ENCODE measurements around the gene DAPK1. TPM values are rescaled to one million over a fixed set of nuclear protein-coding genes. Genes with fewer than 3 reads are reported as not detected.

The DAPK1 gene
- polyA plus RNA-seq, 1 donor from 2014 or later, result 45.0 TPM

DNA sequence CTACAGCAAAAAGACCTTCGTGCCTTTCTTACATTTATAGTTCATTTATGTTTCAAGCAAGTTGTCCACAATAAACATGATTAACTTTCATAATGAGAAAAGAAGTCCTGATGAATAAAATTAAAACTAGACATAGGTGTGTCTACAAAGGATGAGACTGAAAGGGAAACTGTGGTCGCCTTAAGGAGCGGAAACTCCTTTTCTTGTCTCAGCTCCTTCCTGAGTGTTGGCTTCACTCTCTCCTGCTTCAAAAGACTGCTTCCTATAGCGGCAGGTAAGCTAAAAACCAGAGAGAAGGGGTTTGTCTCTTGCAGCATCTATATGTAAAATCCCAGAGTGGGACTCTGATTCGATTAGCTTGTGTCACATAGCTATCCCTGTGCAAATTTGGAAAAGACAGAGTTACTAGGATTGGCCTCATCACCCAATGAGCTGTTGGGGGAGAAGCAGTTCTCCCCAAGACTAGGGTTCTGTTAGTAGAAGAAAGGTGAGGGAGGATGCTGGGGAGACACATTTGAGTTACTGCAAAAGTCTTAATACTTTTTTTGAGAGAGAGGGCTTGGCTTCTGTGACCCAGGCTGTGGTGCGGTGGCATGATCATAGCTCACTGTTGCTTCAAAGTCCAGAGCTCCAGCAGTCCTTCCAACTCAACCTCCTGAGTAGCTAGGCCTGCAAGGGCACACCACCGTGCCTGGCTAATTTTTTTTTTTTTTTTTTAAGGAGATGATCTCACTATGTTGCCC, 211.5 kb downstream of the DAPK1 start:
- H3K9ac ChIP-seq (ENCODE audit: low read length), result no peak overlapping the region
- no peaks in the 10 kb centered on the region for H3K79me2 ChIP-seq (replicated peaks; ENCODE audit: insufficient read depth, low read length)
- no peak overlapping the region for H3K27ac ChIP-seq (ENCODE audit: low read length)
- no peak for TF ChIP-seq POLR2AphosphoS5 (IDR thresholded peaks at IDR 0.05)
- TF ChIP-seq, protein P1, sequence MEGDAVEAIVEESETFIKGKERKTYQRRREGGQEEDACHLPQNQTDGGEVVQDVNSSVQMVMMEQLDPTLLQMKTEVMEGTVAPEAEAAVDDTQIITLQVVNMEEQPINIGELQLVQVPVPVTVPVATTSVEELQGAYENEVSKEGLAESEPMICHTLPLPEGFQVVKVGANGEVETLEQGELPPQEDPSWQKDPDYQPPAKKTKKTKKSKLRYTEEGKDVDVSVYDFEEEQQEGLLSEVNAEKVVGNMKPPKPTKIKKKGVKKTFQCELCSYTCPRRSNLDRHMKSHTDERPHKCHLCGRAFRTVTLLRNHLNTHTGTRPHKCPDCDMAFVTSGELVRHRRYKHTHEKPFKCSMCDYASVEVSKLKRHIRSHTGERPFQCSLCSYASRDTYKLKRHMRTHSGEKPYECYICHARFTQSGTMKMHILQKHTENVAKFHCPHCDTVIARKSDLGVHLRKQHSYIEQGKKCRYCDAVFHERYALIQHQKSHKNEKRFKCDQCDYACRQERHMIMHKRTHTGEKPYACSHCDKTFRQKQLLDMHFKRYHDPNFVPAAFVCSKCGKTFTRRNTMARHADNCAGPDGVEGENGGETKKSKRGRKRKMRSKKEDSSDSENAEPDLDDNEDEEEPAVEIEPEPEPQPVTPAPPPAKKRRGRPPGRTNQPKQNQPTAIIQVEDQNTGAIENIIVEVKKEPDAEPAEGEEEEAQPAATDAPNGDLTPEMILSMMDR (IDR thresholded peaks at IDR 0.05; ENCODE audit: poor library complexity, severe bottlenecking), result no peak
- TF ChIP-seq EZH2 (IDR thresholded peaks at IDR 0.05; ENCODE audit: borderline replicate concordance, insufficient read depth, low read length, poor library complexity, severe bottlenecking), result no peak
- TF ChIP-seq RAD21 (conservative IDR thresholded peaks at IDR 0.05), result no peak
- no peak for TF ChIP-seq EP300 (conservative IDR thresholded peaks at IDR 0.05; ENCODE audit: poor library complexity, severe bottlenecking)
- no peak for TF ChIP-seq SMC3 (conservative IDR thresholded peaks at IDR 0.05; ENCODE audit: poor library complexity)
- no peak for TF ChIP-seq MXI1 (conservative IDR thresholded peaks at IDR 0.05; ENCODE audit: poor library complexity, severe bottlenecking)
- no peak for TF ChIP-seq REST (IDR thresholded peaks at IDR 0.05; ENCODE audit: borderline replicate concordance)
- TF ChIP-seq TAF1 (IDR thresholded peaks at IDR 0.05; ENCODE audit: low read depth), result no peak
- H4K20me1 ChIP-seq (ENCODE audit: insufficient read depth), result no peaks in the 10 kb centered on the region
- H3F3A ChIP-seq (ENCODE audit: insufficient read depth, low read length, poor library complexity, severe bottlenecking), result no peaks in the 10 kb centered on the region
- no peak overlapping the region for H2AFZ ChIP-seq (ENCODE audit: low read depth, low read length)
- H3K9me2 ChIP-seq (ENCODE audit: insufficient read depth, low read length), result no peaks in the 10 kb centered on the region
- no peaks in the 10 kb centered on the region for H3K27me3 ChIP-seq (ENCODE audit: insufficient read depth, low read depth, low read length)
- H3K4me3 ChIP-seq (ENCODE audit: low read length), result no peak overlapping the region
- no peak overlapping the region for H3K4me2 ChIP-seq (ENCODE audit: low read length)
- H3K9me3 ChIP-seq (ENCODE audit: low read length), result no peaks in the 10 kb centered on the region
- H3K36me3 ChIP-seq (ENCODE audit: insufficient read depth, low read length), result peaks cover 4% of the 10 kb centered on the region

GRCh38 chr9:87710443-87710842, 212.8 kb downstream of the DAPK1 start:
- Histone ChIP-seq H2AFZ (ENCODE audit: low read depth, low read length) (no peak overlapping the region), H3K9me2 (ENCODE audit: insufficient read depth, low read length) (no peaks in the 10 kb centered on the region), H3K9ac (ENCODE audit: low read length) (no peak overlapping the region), H3K36me3 (ENCODE audit: insufficient read depth, low read length) (peaks cover 4% of the 10 kb centered on the region), H3K9me3 (ENCODE audit: low read length) (no peaks in the 10 kb centered on the region), H3K4me3 (ENCODE audit: low read length) (no peak overlapping the region), H3F3A (ENCODE audit: insufficient read depth, low read length, poor library complexity, severe bottlenecking) (no peaks in the 10 kb centered on the region), H4K20me1 (ENCODE audit: insufficient read depth) (no peaks in the 10 kb centered on the region), H3K79me2 (replicated peaks; ENCODE audit: insufficient read depth, low read length) (no peaks in the 10 kb centered on the region), H3K4me2 (ENCODE audit: low read length) (no peak overlapping the region), H3K27me3 (ENCODE audit: insufficient read depth, low read depth, low read length) (no peaks in the 10 kb centered on the region), H3K27ac (ENCODE audit: low read length) (no peak overlapping the region)
- no peak for TF ChIP-seq REST (IDR thresholded peaks at IDR 0.05; ENCODE audit: borderline replicate concordance)
- TF ChIP-seq POLR2AphosphoS5 (IDR thresholded peaks at IDR 0.05), result no peak
- no peak for TF ChIP-seq TAF1 (IDR thresholded peaks at IDR 0.05; ENCODE audit: low read depth)
- no peak for TF ChIP-seq SMC3 (conservative IDR thresholded peaks at IDR 0.05; ENCODE audit: poor library complexity)
- TF ChIP-seq, protein P1 (IDR thresholded peaks at IDR 0.05; ENCODE audit: poor library complexity, severe bottlenecking), result no peak
- no peak for TF ChIP-seq MXI1 (conservative IDR thresholded peaks at IDR 0.05; ENCODE audit: poor library complexity, severe bottlenecking)
- no peak for TF ChIP-seq EZH2 (IDR thresholded peaks at IDR 0.05; ENCODE audit: borderline replicate concordance, insufficient read depth, low read length, poor library complexity, severe bottlenecking)
- no peak for TF ChIP-seq RAD21 (conservative IDR thresholded peaks at IDR 0.05)
- no peak for TF ChIP-seq EP300 (conservative IDR thresholded peaks at IDR 0.05; ENCODE audit: poor library complexity, severe bottlenecking)
